ENCODE measurements around the gene ADAMTS12. TPM values are rescaled to one million over a fixed set of nuclear protein-coding genes. Genes with fewer than 3 reads are reported as not detected.

ADAMTS12 gene
- polyA plus RNA-seq, 3 donors, result not detected

DNA sequence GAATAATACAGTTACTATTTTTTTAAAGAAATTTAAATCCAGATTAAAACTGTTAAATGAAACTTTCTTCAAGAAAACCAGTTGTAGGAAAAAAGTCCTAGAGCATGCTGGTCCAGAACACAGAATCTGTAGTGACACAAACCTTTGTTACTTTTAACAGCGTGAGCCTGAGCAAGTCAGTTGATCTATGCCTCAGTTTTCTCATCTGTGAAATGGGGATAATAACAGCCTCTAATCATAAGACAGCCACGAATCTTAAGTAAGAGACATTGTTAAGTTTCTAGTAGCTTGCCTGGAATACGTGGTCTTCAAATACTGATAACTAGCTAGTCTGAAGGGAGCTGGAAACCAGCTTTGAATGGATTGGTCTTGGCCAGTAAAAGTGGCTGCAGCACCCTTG lies 158.6 kb downstream of the ADAMTS12 start:
- H3K27me3 Mint-ChIP-seq (ENCODE audit: low read depth in 3 of 3), result peaks cover 0 to 6% (median 3%) of the 10 kb centered on the region in 3 donors
- H2AFZ ChIP-seq (ENCODE audit: insufficient read depth, low read depth, low read length, poor library complexity, severe bottlenecking), result no peak overlapping the region
- WGBS (ENCODE audit: insufficient coverage), result 100% methylated on average over 1 of the region's 3 CpGs
- no peak overlapping the region for H3K4me2 ChIP-seq (replicated peaks; ENCODE audit: extremely low read depth, low read length, poor library complexity, severe bottlenecking)
- H3K9ac ChIP-seq (ENCODE audit: insufficient read depth, low read length, poor library complexity, severe bottlenecking), result no peak overlapping the region
- no peak for DNase-seq
- H3K27ac Mint-ChIP-seq, result no peak overlapping the region
- no peaks in the 10 kb centered on the region for H3K79me2 ChIP-seq (ENCODE audit: insufficient read depth, low read length)
- H3K27me3 ChIP-seq (ENCODE audit: control insufficient read depth in 2 of 2, insufficient read depth in 2 of 2, low read length in 2 of 2), result no peaks in the 10 kb centered on the region
- H3K36me3 ChIP-seq (replicated peaks in 1 of 2; ENCODE audit: control insufficient read depth in 1 of 2, insufficient read depth in 2 of 2, low read length in 2 of 2), result no peaks in the 10 kb centered on the region
- no peak overlapping the region for H3K4me3 Mint-ChIP-seq
- H3K36me3 Mint-ChIP-seq, result no peaks in the 10 kb centered on the region
- H3K9me3 ChIP-seq (replicated peaks in 1 of 2; ENCODE audit: control insufficient read depth in 1 of 2, insufficient read depth in 1 of 2, low read length in 2 of 2), result no peaks in the 10 kb centered on the region
- H3K4me1 ChIP-seq (ENCODE audit: control insufficient read depth in 1 of 2, insufficient read depth in 2 of 2, low read length in 2 of 2), result peaks cover 6 to 7% of the 10 kb centered on the region in 2 donors
- H3K4me3 ChIP-seq (replicated peaks in 1 of 3; ENCODE audit: low read depth in 2 of 3, low read length in 3 of 3), result no peak overlapping the region
- intact Hi-C loops (cut with micrococcal nuclease), result no loop called here
- no peaks in the 10 kb centered on the region for H4K20me1 ChIP-seq (ENCODE audit: insufficient read depth, low read length)
- TF ChIP-seq, protein P1, sequence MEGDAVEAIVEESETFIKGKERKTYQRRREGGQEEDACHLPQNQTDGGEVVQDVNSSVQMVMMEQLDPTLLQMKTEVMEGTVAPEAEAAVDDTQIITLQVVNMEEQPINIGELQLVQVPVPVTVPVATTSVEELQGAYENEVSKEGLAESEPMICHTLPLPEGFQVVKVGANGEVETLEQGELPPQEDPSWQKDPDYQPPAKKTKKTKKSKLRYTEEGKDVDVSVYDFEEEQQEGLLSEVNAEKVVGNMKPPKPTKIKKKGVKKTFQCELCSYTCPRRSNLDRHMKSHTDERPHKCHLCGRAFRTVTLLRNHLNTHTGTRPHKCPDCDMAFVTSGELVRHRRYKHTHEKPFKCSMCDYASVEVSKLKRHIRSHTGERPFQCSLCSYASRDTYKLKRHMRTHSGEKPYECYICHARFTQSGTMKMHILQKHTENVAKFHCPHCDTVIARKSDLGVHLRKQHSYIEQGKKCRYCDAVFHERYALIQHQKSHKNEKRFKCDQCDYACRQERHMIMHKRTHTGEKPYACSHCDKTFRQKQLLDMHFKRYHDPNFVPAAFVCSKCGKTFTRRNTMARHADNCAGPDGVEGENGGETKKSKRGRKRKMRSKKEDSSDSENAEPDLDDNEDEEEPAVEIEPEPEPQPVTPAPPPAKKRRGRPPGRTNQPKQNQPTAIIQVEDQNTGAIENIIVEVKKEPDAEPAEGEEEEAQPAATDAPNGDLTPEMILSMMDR (IDR thresholded peaks at IDR 0.05), result no peak
- H3K4me1 Mint-ChIP-seq, result no peaks in the 10 kb centered on the region
- H3K27ac ChIP-seq (ENCODE audit: low read depth in 1 of 2, low read length in 2 of 2), result no peak overlapping the region
- peaks cover 0 to 7% (median 2%) of the 10 kb centered on the region in 7 donors for H3K9me3 Mint-ChIP-seq

- Mint-ChIP-seq H3K27me3 (ENCODE audit: low read depth in 3 of 3) (peaks cover 0 to 5% (median 3%) of the 10 kb centered on the region in 3 donors), H3K9me3 (peaks cover 0 to 17% (median 4%) of the 10 kb centered on the region in 7 donors), H3K4me1 (no peaks in the 10 kb centered on the region), H3K27ac (no peak overlapping the region), H3K4me3 (no peak overlapping the region), H3K36me3 (no peaks in the 10 kb centered on the region)
- no peaks in the 10 kb centered on the region for H3K9me3 ChIP-seq (replicated peaks in 1 of 2; ENCODE audit: control insufficient read depth in 1 of 2, insufficient read depth in 1 of 2, low read length in 2 of 2)
- no peaks in the 10 kb centered on the region for H3K36me3 ChIP-seq (replicated peaks in 1 of 2; ENCODE audit: control insufficient read depth in 1 of 2, insufficient read depth in 2 of 2, low read length in 2 of 2)
- H2AFZ ChIP-seq (ENCODE audit: insufficient read depth, low read depth, low read length, poor library complexity, severe bottlenecking), result no peak overlapping the region
- H3K27me3 ChIP-seq (ENCODE audit: control insufficient read depth in 2 of 2, insufficient read depth in 2 of 2, low read length in 2 of 2), result no peaks in the 10 kb centered on the region
- no peaks in the 10 kb centered on the region for H3K4me1 ChIP-seq (ENCODE audit: control insufficient read depth in 1 of 2, insufficient read depth in 2 of 2, low read length in 2 of 2)
- intact Hi-C loops (cut with micrococcal nuclease), result no loop called here
- no peak overlapping the region for H3K9ac ChIP-seq (ENCODE audit: insufficient read depth, low read length, poor library complexity, severe bottlenecking)
- no peak overlapping the region for H3K4me2 ChIP-seq (replicated peaks; ENCODE audit: extremely low read depth, low read length, poor library complexity, severe bottlenecking)
- TF ChIP-seq, protein P1 (IDR thresholded peaks at IDR 0.05), result no peak
- H3K4me3 ChIP-seq (replicated peaks in 1 of 3; ENCODE audit: low read depth in 2 of 3, low read length in 3 of 3), result no peak overlapping the region
- no peaks in the 10 kb centered on the region for H3K79me2 ChIP-seq (ENCODE audit: insufficient read depth, low read length)
- 88% methylated on average over 7 of the region's 9 CpGs for WGBS (ENCODE audit: insufficient coverage)
- no peak for DNase-seq
- no peaks in the 10 kb centered on the region for H4K20me1 ChIP-seq (ENCODE audit: insufficient read depth, low read length)
- H3K27ac ChIP-seq (ENCODE audit: low read depth in 1 of 2, low read length in 2 of 2), result no peak overlapping the region
Observed at GRCh38 chr5:33726422-33727165, 165.2 kb downstream of the ADAMTS12 start.

Measured in CD14-positive monocyte (primary cell).